GM18951 (cell line): ENCODE measurements around the gene ACOT7.
A peak's percentile ranks its signal among the peaks of the same experiment; 100 is the strongest.
"Not testable (repeated sequence)": the region's sequence is repeated elsewhere in the genome, so short reads cannot be mapped to it uniquely, and the experiment has no call there.

Experiments used
- POLR2A ChIP-seq: IDR thresholded peaks from 4 replicates; pipeline ENCODE4 v1.6.1; 2011; ENCODE audit warnings: mild to moderate bottlenecking; ENCODE audit not compliant: insufficient read length, insufficient read depth; ENCODE audit errors: extremely low read depth
- in situ Hi-C: fragments of 300-500 bp; cut with MboI; formaldehyde crosslinking; loops from one replicate; pipeline ENCODE4 v1.12.0; 2022; ENCODE audit warnings: low sequenced_read_pairs, mixed read lengths, inconsistent platforms; ENCODE audit not compliant: unreplicated experiment

Gene ACOT7

GRCh38 chr1:6399294-6399693 is 5.7 kb upstream of the ACOT7 start:
- in situ Hi-C loops: no loop called here
- no peak for TF ChIP-seq POLR2A

- no peak for TF ChIP-seq POLR2A
- in situ Hi-C loops: no loop called here
Observed at GRCh38 chr1:6397844-6398441, 4.4 kb upstream of the ACOT7 start.

- no peak for TF ChIP-seq POLR2A
- in situ Hi-C loops: no loop called here
Observed at GRCh38 chr1:6396998-6397397, 3.4 kb upstream of the ACOT7 start.

GRCh38 chr1:6395781-6396244 is 2.2 kb upstream of the ACOT7 start:
- in situ Hi-C loops: not testable (repeated sequence)

- in situ Hi-C loops: not testable (repeated sequence)
Observed at GRCh38 chr1:6395130-6395529, 1.6 kb upstream of the ACOT7 start.

- peak; percentile 83 for TF ChIP-seq POLR2A
- in situ Hi-C loops: no loop called here
Observed at GRCh38 chr1:6392809-6393399, 663 bp downstream of the ACOT7 start.

- in situ Hi-C loops: no loop called here
- no peak for TF ChIP-seq POLR2A
Observed at GRCh38 chr1:6391951-6392808, 1.4 kb downstream of the ACOT7 start.

GRCh38 chr1:6389971-6390370 is 3.6 kb downstream of the ACOT7 start:
- in situ Hi-C loops: no loop called here
- no peak for TF ChIP-seq POLR2A

- in situ Hi-C loops: no loop called here
- no peak for TF ChIP-seq POLR2A
Observed at GRCh38 chr1:6386371-6386949, 7.1 kb downstream of the ACOT7 start.

GRCh38 chr1:6385488-6386191 is 7.9 kb downstream of the ACOT7 start:
- in situ Hi-C loops: no loop called here
- no peak for TF ChIP-seq POLR2A

GRCh38 chr1:6384962-6385361 is 8.6 kb downstream of the ACOT7 start:
- in situ Hi-C loops: no loop called here

GRCh38 chr1:6384135-6384534 is 9.4 kb downstream of the ACOT7 start:
- no peak for TF ChIP-seq POLR2A
- in situ Hi-C loops: no loop called here

More at GRCh38 chr1:6384962-6385361, 8.6 kb downstream of the ACOT7 start:
- TF ChIP-seq POLR2A: no peak

GRCh38 chr1:6380037-6380436 is 13.5 kb downstream of the ACOT7 start:
- TF ChIP-seq POLR2A: no peak
- in situ Hi-C loops: no loop called here

- TF ChIP-seq POLR2A: no peak
- in situ Hi-C loops: no loop called here
Observed at GRCh38 chr1:6378096-6378746, 15.3 kb downstream of the ACOT7 start.
